Astrocyte (in vitro differentiated cells and primary cell): ENCODE measurements around the gene RNF186. TPM values are rescaled to one million over a fixed set of nuclear protein-coding genes. Genes with fewer than 3 reads are reported as not detected.
A peak's percentile ranks its signal among the peaks of the same experiment; 100 is the strongest.

ENCODE experiments used
- DNase-seq: peaks from one replicate; pipeline ENCODE4 v3.0.0-alpha.2; 2010; ENCODE audit warnings: low read depth
- FAIRE-seq: peaks from 2 replicates; lab custom pipeline; 2011; peaks lifted over from hg19 to GRCh38; lab: Jason Lieb, UNC
- H2AFZ ChIP-seq: 2 replicates; pipeline ENCODE4 v1.6.0; 2012; ENCODE audit warnings: low read depth, low read length, inconsistent platforms
- H3K27ac ChIP-seq: 2 replicates; pipeline ENCODE4 v1.5.1; 2011; ENCODE audit warnings: low read depth, low read length, inconsistent platforms
- H3K27me3 ChIP-seq: 2 replicates; pipeline ENCODE4 v1.6.0; 2011; ENCODE audit warnings: low read length, inconsistent platforms; ENCODE audit not compliant: insufficient read depth
- H3K36me3 ChIP-seq: 2 replicates; pipeline ENCODE4 v1.5.1; 2011; ENCODE audit warnings: low read length, inconsistent platforms; ENCODE audit not compliant: insufficient read depth
- H3K4me1 ChIP-seq: 2 replicates; pipeline ENCODE4 v1.5.1; 2011; ENCODE audit warnings: low read length, inconsistent platforms; ENCODE audit not compliant: insufficient read depth
- H3K4me2 ChIP-seq: 2 replicates; pipeline ENCODE4 v1.6.0; 2012; ENCODE audit warnings: low read length, inconsistent platforms
- H3K4me3 ChIP-seq: 2 replicates; pipeline ENCODE4 v1.5.1; 2011; ENCODE audit warnings: low read depth, mild to moderate bottlenecking, low read length, inconsistent platforms; ENCODE audit not compliant: insufficient read depth
- H3K79me2 ChIP-seq: 2 replicates; pipeline ENCODE4 v1.6.0; 2012; ENCODE audit warnings: mild to moderate bottlenecking, low read length, inconsistent platforms; ENCODE audit not compliant: insufficient read depth
- H3K9ac ChIP-seq: 2 replicates; pipeline ENCODE4 v1.6.0; 2012; ENCODE audit warnings: mild to moderate bottlenecking, low read length, inconsistent platforms
- H3K9me3 ChIP-seq: 2 replicates; pipeline ENCODE4 v1.5.1; 2012; ENCODE audit warnings: low read depth, mild to moderate bottlenecking, low read length, inconsistent platforms; ENCODE audit not compliant: insufficient read depth
- H4K20me1 ChIP-seq: 2 replicates; pipeline ENCODE4 v1.6.0; 2012; ENCODE audit warnings: low read length, inconsistent platforms; ENCODE audit not compliant: insufficient read depth
- H3K27ac Mint-ChIP-seq: one replicate; pipeline ENCODE4 v1.8.0; 2021; ENCODE audit warnings: mild to moderate bottlenecking, mixed read lengths; ENCODE audit not compliant: unreplicated experiment
- H3K27me3 Mint-ChIP-seq: one replicate; pipeline ENCODE4 v1.8.0; 2021; ENCODE audit warnings: low read depth, mixed read lengths; ENCODE audit not compliant: unreplicated experiment
- H3K36me3 Mint-ChIP-seq: one replicate; pipeline ENCODE4 v1.8.0; 2021; ENCODE audit warnings: low read depth, mixed read lengths; ENCODE audit not compliant: unreplicated experiment
- H3K4me1 Mint-ChIP-seq: one replicate; pipeline ENCODE4 v1.8.0; 2021; ENCODE audit warnings: low read depth, mixed read lengths; ENCODE audit not compliant: unreplicated experiment
- H3K4me3 Mint-ChIP-seq: one replicate; pipeline ENCODE4 v1.8.0; 2021; ENCODE audit warnings: mild to moderate bottlenecking, moderate library complexity, mixed read lengths; ENCODE audit not compliant: unreplicated experiment
- H3K9me3 Mint-ChIP-seq: one replicate; pipeline ENCODE4 v1.8.0; 2021; ENCODE audit warnings: mild to moderate bottlenecking, mixed read lengths; ENCODE audit not compliant: unreplicated experiment
- CTCF ChIP-seq: IDR thresholded peaks from 2 replicates; pipeline ENCODE4 v1.5.1; 2011; ENCODE audit warnings: low read depth, mild to moderate bottlenecking, inconsistent platforms, low read length, moderate library complexity; ENCODE audit not compliant: insufficient read depth
- EZH2 ChIP-seq: IDR thresholded peaks from 2 replicates; pipeline ENCODE4 v1.6.1; 2012; ENCODE audit warnings: mild to moderate bottlenecking, low read length, inconsistent platforms; ENCODE audit not compliant: insufficient read depth
- total RNA-seq: library from RNA; stranded (reverse); gene quantifications from 2 replicates; pipeline ENCODE4 v1.2.1, GENCODE V29; 2021

RNF186 gene
- total RNA-seq, 1 donor from 2014 or later: not detected

GRCh38 chr1:19769211-19769932 is 45.7 kb downstream of the RNF186 start:
- Histone ChIP-seq H3K27ac (peak overlapping the region; percentile 73), H3K9ac (no peak overlapping the region), H3K4me1 (peaks cover 40% of the 10 kb centered on the region), H4K20me1 (no peaks in the 10 kb centered on the region), H3K79me2 (no peaks in the 10 kb centered on the region), H3K4me2 (no peak overlapping the region), H2AFZ (no peak overlapping the region), H3K27me3 (no peaks in the 10 kb centered on the region), H3K4me3 (no peak overlapping the region), H3K36me3 (no peaks in the 10 kb centered on the region), H3K9me3 (no peaks in the 10 kb centered on the region)
- no peak overlapping the region for H3K4me3 Mint-ChIP-seq
- peaks cover 30% of the 10 kb centered on the region for H3K4me1 Mint-ChIP-seq
- H3K9me3 Mint-ChIP-seq: no peaks in the 10 kb centered on the region
- FAIRE-seq: no peak
- TF ChIP-seq EZH2 (no peak), CTCF (no peak)
- H3K27me3 Mint-ChIP-seq: peaks cover 14% of the 10 kb centered on the region
- peaks cover 4% of the 10 kb centered on the region for H3K36me3 Mint-ChIP-seq
- H3K27ac Mint-ChIP-seq: no peak overlapping the region
- DNase-seq: no peak

- H3K79me2 ChIP-seq: no peaks in the 10 kb centered on the region
- H3K27ac ChIP-seq: peak overlapping the region; percentile 73
- peak overlapping the region; percentile 48 for H3K4me2 ChIP-seq
- H3K4me1 ChIP-seq: peaks cover 44% of the 10 kb centered on the region
- H3K4me3 ChIP-seq: no peak overlapping the region
- peak overlapping the region; percentile 57 for H3K9ac ChIP-seq
- H2AFZ ChIP-seq: peak overlapping the region; percentile 58
- FAIRE-seq (no peak), DNase-seq (no peak)
- H3K4me3 Mint-ChIP-seq: no peak overlapping the region
- H3K4me1 Mint-ChIP-seq: peaks cover 30% of the 10 kb centered on the region
- H3K27ac Mint-ChIP-seq: no peak overlapping the region
- no peaks in the 10 kb centered on the region for H3K27me3 ChIP-seq
- H3K36me3 ChIP-seq: no peaks in the 10 kb centered on the region
- TF ChIP-seq CTCF (no peak), EZH2 (no peak)
- no peaks in the 10 kb centered on the region for H4K20me1 ChIP-seq
- no peaks in the 10 kb centered on the region for H3K9me3 Mint-ChIP-seq
- H3K9me3 ChIP-seq: no peaks in the 10 kb centered on the region
- peaks cover 4% of the 10 kb centered on the region for H3K36me3 Mint-ChIP-seq
- H3K27me3 Mint-ChIP-seq: peaks cover 14% of the 10 kb centered on the region
Observed at GRCh38 chr1:19768353-19769210, 46.5 kb downstream of the RNF186 start.
